NT2/D1 (cell line): ENCODE measurements around the gene AARS2.

Source experiments
- SUZ12 ChIP-seq: IDR thresholded peaks from 2 replicates; pipeline ENCODE4 v1.6.1; 2011; ENCODE audit not compliant: insufficient read length, insufficient read depth; ENCODE audit errors: extremely low read depth
- YY1 ChIP-seq: IDR thresholded peaks from 2 replicates; pipeline ENCODE4 v1.6.1; 2011; ENCODE audit not compliant: insufficient read length, insufficient read depth
- ZNF274 ChIP-seq: IDR thresholded peaks from 2 replicates; pipeline ENCODE4 v1.6.1; 2011; ENCODE audit warnings: mild to moderate bottlenecking, low read depth, low read length

DNA sequence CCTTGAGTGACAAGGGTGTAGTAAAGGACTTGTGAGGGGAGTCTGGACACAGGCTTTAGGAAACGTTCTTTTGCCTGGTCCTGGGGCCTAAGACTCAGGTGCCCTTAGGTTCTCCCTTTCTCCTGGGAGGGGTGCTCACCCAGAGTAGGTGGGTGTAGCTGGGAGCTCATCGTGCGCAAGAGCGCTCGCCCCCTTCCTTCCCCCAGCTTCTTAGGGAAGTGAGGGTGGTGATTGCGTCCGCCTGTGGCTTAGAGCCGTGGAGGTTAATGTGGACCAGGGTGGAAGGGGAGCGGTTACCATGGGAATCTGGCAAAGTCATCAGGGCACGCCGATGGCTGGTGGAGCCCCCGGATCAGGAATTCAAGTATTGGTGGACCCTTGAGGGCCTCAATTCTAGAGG lies 3.3 kb upstream of the AARS2 start:
- no peak for TF ChIP-seq SUZ12
- TF ChIP-seq YY1: no peak
- TF ChIP-seq ZNF274: no peak
